ENCODE results near the gene GPR132. TPM values are rescaled to one million over a fixed set of nuclear protein-coding genes. Genes with fewer than 3 reads are reported as not detected.

GPR132 gene
- total and polyA plus RNA-seq, 9 of the 15 experiments (the other 6 are each of a cell fraction or from before 2014, with no cell fraction given): 0.01 to 1.1 (median 0.25) TPM; not detected in 1

DNA sequence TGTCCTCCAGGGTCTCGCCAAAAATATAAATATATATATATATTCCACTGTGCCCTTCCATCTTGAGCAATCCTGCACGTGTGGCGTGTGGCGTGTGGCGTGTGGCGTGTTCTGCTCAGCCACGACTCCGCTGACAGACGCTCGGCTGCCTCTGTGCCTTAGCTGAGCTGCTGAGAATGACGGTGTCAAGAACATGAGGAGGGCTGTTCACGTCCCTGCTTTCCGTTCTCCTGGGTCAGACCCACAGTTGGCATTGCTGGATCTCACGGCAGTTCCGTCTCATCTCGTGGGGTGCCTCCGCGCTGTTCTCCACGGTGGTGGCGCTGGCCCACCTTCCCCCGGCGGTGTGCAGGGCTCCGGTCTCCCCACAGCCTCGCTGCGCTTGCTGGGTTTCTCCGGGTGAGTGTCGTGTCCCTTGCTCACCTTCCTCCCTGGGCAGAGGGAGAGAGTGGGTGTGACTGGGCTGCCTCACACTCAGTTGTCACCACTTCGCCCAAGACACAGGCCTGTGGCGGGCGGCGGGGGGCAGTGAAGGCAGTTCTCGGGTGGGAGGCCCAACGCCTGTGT lies 9.4 kb downstream of the GPR132 start:
- WGBS (ENCODE audit: insufficient coverage, low coverage, missing lambda C conversion rate): 32% methylated on average over 24 of the region's 33 CpGs
- DNase-seq (ENCODE audit: extremely low read depth in 1 of 4, low spot score in 3 of 4) (no peak), FAIRE-seq (no peak), ATAC-seq (no peak)
- no peak overlapping the region for H3K9ac ChIP-seq (ENCODE audit: insufficient read depth in 1 of 2, low read depth in 2 of 2, low read length in 2 of 2)
- POLR2A ChIA-PET: interaction anchor here (1.3 kb wide), 2 partner anchors 10 to 31 kb away, joined by 3 to 4 read pairs; no protein-coding TSS in a partner anchor
- no peaks in the 10 kb centered on the region; the same call in 1 of the 2 replicates for H4K20me1 ChIP-seq (replicated peaks; ENCODE audit: control insufficient read depth, insufficient read depth, low read length)
- peaks cover 0 to 28% of the 10 kb centered on the region in 2 experiments; a peak in 3 of 5 replicates for H3K4me1 ChIP-seq (replicated peaks in 1 of 2; ENCODE audit: control insufficient read depth in 2 of 2, insufficient read depth in 2 of 2, low read length in 2 of 2)
- H3K27ac ChIP-seq (ENCODE audit: extremely low read depth, low read depth, low read length): no peak overlapping the region
- H2AFZ ChIP-seq (ENCODE audit: low read depth, low read length): no peak overlapping the region
- H3K4me3 ChIP-seq: no peak overlapping the region
- in situ Hi-C loops (cut with MboI) (no loop called here), intact Hi-C loops (cut with micrococcal nuclease) (no loop called here)
- no peaks in the 10 kb centered on the region for H3K79me2 ChIP-seq (ENCODE audit: control insufficient read depth, insufficient read depth, low read length)
- no peaks in the 10 kb centered on the region for H3K36me3 ChIP-seq (ENCODE audit: control insufficient read depth, insufficient read depth, low read length)
- H3K4me2 ChIP-seq (ENCODE audit: insufficient read depth, low read length): no peak overlapping the region
- no peaks in the 10 kb centered on the region for H3K9me1 ChIP-seq (ENCODE audit: control insufficient read depth, insufficient read depth, low read length)
- no TSS peak for BruUV-seq (replicated peaks)
- H3K27me3 ChIP-seq (ENCODE audit: control insufficient read depth in 2 of 2, insufficient read depth in 2 of 2, low read length in 2 of 2): peaks cover 3 to 33% of the 10 kb centered on the region in 2 experiments; a peak in 3 of 5 replicates
- no peaks in the 10 kb centered on the region for H3K9me3 ChIP-seq (replicated peaks; ENCODE audit: control insufficient read depth, insufficient read depth, low read depth, low read length)
- CTCF ChIA-PET (ENCODE audit: low intra/inter-chr PET ratio): no interaction called here
- TF ChIP-seq ZNF143 (CRISPR knock-in tag; IDR thresholded peaks at IDR 0.05) (no peak), ZNF3 (CRISPR knock-in tag; IDR thresholded peaks at IDR 0.05) (no peak), NCOA4 (IDR thresholded peaks at IDR 0.05; ENCODE audit: partially characterized antibody) (no peak), SIX5 (IDR thresholded peaks at IDR 0.05; ENCODE audit: borderline replicate concordance in 1 of 2, insufficient read depth in 1 of 2, low read depth in 1 of 2, low read length in 2 of 2) (no peak), SMAD4 (CRISPR knock-in tag; conservative IDR thresholded peaks at IDR 0.05) (no peak), ZNF699 (CRISPR knock-in tag; IDR thresholded peaks at IDR 0.05; ENCODE audit: insufficient replicate concordance) (no peak), ZNF263 (CRISPR knock-in tag; IDR thresholded peaks at IDR 0.05; ENCODE audit: borderline replicate concordance) (no peak), SPI1 (IDR thresholded peaks at IDR 0.05; ENCODE audit: borderline replicate concordance, low read depth, low read length) (no peak), PKNOX1 (IDR thresholded peaks at IDR 0.05) (no peak), VEZF1 (CRISPR knock-in tag; IDR thresholded peaks at IDR 0.05) (no peak), ETS1 (conservative IDR thresholded peaks at IDR 0.05; ENCODE audit: control insufficient read depth, low read depth, low read length) (no peak), ZFX (CRISPR knock-in tag; IDR thresholded peaks at IDR 0.05) (no peak)
- TF ChIP-seq, protein P1, sequence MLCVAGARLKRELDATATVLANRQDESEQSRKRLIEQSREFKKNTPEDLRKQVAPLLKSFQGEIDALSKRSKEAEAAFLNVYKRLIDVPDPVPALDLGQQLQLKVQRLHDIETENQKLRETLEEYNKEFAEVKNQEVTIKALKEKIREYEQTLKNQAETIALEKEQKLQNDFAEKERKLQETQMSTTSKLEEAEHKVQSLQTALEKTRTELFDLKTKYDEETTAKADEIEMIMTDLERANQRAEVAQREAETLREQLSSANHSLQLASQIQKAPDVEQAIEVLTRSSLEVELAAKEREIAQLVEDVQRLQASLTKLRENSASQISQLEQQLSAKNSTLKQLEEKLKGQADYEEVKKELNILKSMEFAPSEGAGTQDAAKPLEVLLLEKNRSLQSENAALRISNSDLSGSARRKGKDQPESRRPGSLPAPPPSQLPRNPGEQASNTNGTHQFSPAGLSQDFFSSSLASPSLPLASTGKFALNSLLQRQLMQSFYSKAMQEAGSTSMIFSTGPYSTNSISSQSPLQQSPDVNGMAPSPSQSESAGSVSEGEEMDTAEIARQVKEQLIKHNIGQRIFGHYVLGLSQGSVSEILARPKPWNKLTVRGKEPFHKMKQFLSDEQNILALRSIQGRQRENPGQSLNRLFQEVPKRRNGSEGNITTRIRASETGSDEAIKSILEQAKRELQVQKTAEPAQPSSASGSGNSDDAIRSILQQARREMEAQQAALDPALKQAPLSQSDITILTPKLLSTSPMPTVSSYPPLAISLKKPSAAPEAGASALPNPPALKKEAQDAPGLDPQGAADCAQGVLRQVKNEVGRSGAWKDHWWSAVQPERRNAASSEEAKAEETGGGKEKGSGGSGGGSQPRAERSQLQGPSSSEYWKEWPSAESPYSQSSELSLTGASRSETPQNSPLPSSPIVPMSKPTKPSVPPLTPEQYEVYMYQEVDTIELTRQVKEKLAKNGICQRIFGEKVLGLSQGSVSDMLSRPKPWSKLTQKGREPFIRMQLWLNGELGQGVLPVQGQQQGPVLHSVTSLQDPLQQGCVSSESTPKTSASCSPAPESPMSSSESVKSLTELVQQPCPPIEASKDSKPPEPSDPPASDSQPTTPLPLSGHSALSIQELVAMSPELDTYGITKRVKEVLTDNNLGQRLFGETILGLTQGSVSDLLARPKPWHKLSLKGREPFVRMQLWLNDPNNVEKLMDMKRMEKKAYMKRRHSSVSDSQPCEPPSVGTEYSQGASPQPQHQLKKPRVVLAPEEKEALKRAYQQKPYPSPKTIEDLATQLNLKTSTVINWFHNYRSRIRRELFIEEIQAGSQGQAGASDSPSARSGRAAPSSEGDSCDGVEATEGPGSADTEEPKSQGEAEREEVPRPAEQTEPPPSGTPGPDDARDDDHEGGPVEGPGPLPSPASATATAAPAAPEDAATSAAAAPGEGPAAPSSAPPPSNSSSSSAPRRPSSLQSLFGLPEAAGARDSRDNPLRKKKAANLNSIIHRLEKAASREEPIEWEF (CRISPR knock-in tag; IDR thresholded peaks at IDR 0.05): no peak

Measured in K562 (cell line).